HepG2 (cell line): ENCODE data around the gene CDSN. TPM values are rescaled to one million over a fixed set of nuclear protein-coding genes. Genes with fewer than 3 reads are reported as not detected.

ENCODE experiments used
- ATAC-seq: fragments of 200-7000 bp; cut with Tn5 transposase; 3 replicates; pipeline ENCODE4 v1.9.1; 2020; ENCODE audit warnings: mild to moderate bottlenecking, moderate library complexity
- BruUV-seq: library from RNA; stranded (reverse); fragments of 400-500 nt; replicated peaks from 2 replicates; lab custom pipeline; 2021; lab: Mats Ljungman, UMichigan
- CTCF ChIA-PET: fragments of 300-600 bp; formaldehyde crosslinking; extraction: SDS; loops from one replicate; lab custom pipeline; 2021; ENCODE audit warnings: low total read pairs, inconsistent platforms, low intra/inter-chr PET ratio; lab: Yijun Ruan, JAX
- POLR2A ChIA-PET: fragments of 350-600 bp; sonication (Branson Sonifier 250); formaldehyde crosslinking; loops from one replicate; lab custom pipeline; 2020; ENCODE audit warnings: antibody characterized with exemption, inconsistent platforms; lab: Yijun Ruan, JAX
- DNase-seq: peaks from one replicate; pipeline ENCODE4 v3.0.0-alpha.2; 2015; ENCODE audit warnings: low spot score
- FAIRE-seq: peaks from 3 replicates; lab custom pipeline; 2011; peaks lifted over from hg19 to GRCh38; lab: Jason Lieb, UNC
- H2AFZ ChIP-seq: one replicate; pipeline ENCODE4 v1.6.1; 2011; ENCODE audit warnings: low read length, inconsistent platforms
- H3K27ac ChIP-seq: fragments of 300-600 bp; 3 replicates; pipeline ENCODE4 v1.8.0; 2011; ENCODE audit warnings: mixed run types, mild to moderate bottlenecking, mixed read lengths, low read length, inconsistent platforms; ENCODE audit not compliant: insufficient read depth; ENCODE audit errors: extremely low read length
- H3K27me3 ChIP-seq, 2 experiments: fragments of 200-600 bp in 1 of 2; 2 replicates in 1 of 2; 3 replicates in 1 of 2; pipeline versions ENCODE4 v1.6.0 to v1.8.0; 2011; ENCODE audit warnings: low read length in 2 of 2, mild to moderate bottlenecking in 2 of 2, moderate library complexity in 2 of 2, inconsistent platforms in 1 of 2; ENCODE audit not compliant: insufficient read depth in 2 of 2, control insufficient read depth in 1 of 2
- H3K36me3 ChIP-seq, 2 experiments: fragments of 200-600 bp in 1 of 2; replicated peaks in 1 of 2; 2 replicates in 1 of 2; 3 replicates in 1 of 2; pipeline versions ENCODE4 v1.5.1 to v1.8.0; 2011; ENCODE audit warnings: low read length in 2 of 2, inconsistent platforms in 1 of 2; ENCODE audit not compliant: insufficient read depth in 2 of 2, control insufficient read depth in 1 of 2
- H3K4me1 ChIP-seq: 2 replicates; pipeline ENCODE4 v1.5.1; 2012; ENCODE audit warnings: low read length, inconsistent platforms; ENCODE audit not compliant: insufficient read depth
- H3K4me2 ChIP-seq: 2 replicates; pipeline ENCODE4 v1.6.0; 2011; ENCODE audit warnings: low read depth, low read length, inconsistent platforms
- H3K4me3 ChIP-seq, 3 experiments: fragments of 200-600 bp in 1 of 3; sonication (generic), shearing (Covaris generic) in 1 of 3; replicated peaks in 1 of 3; 2 replicates each; pipeline ENCODE4 v1.5.1; 2011 to 2016; ENCODE audit warnings: low read length in 3 of 3, inconsistent platforms in 2 of 3, low read depth in 2 of 3, mild to moderate bottlenecking in 2 of 3, control low read depth in 1 of 3, mixed read lengths in 1 of 3; ENCODE audit not compliant: insufficient read depth in 1 of 3
- H3K79me2 ChIP-seq: one replicate; pipeline ENCODE4 v1.6.1; 2011; ENCODE audit warnings: low read length, inconsistent platforms; ENCODE audit not compliant: insufficient read depth
- H3K9ac ChIP-seq: 2 replicates; pipeline ENCODE4 v1.6.0; 2011; ENCODE audit warnings: mild to moderate bottlenecking, low read depth, low read length, inconsistent platforms; ENCODE audit not compliant: insufficient read depth
- H3K9me3 ChIP-seq: 2 replicates; pipeline ENCODE4 v1.5.1; 2012; ENCODE audit warnings: mild to moderate bottlenecking, low read length
- H4K20me1 ChIP-seq: 2 replicates; pipeline ENCODE4 v1.6.0; 2011; ENCODE audit warnings: inconsistent platforms, mild to moderate bottlenecking, low read length, moderate library complexity; ENCODE audit not compliant: insufficient read depth
- HNRNPK ChIP-seq: fragments of 200-400 bp; formaldehyde crosslinking; IDR thresholded peaks from 2 replicates; pipeline ENCODE4 v1.6.1; 2018; ENCODE audit warnings: low read length, low read depth, moderate library complexity, mild to moderate bottlenecking; ENCODE audit not compliant: poor library complexity, severe bottlenecking
- ZBTB7B ChIP-seq: sonication (generic); formaldehyde crosslinking; IDR thresholded peaks from 2 replicates; pipeline ENCODE4 v1.4.0; 2020; ENCODE audit warnings: missing genetic modification reagents
- ZNF251 ChIP-seq: sonication (generic); formaldehyde crosslinking; IDR thresholded peaks from 2 replicates; pipeline ENCODE4 v1.9.0; 2021; ENCODE audit warnings: mild to moderate bottlenecking, missing genetic modification reagents
- ZNF768 ChIP-seq: sonication (generic); formaldehyde crosslinking; IDR thresholded peaks from 2 replicates; pipeline ENCODE4 v1.4.0; 2020; ENCODE audit warnings: missing genetic modification reagents
- ZSCAN21 ChIP-seq: sonication (generic); formaldehyde crosslinking; IDR thresholded peaks from 2 replicates; pipeline ENCODE4 v1.8.0; 2022; ENCODE audit warnings: mild to moderate bottlenecking, missing genetic modification reagents, moderate library complexity, borderline replicate concordance
- WGBS: methylation state at CpG from one replicate; pipeline ENCODE4 v1.1.6; 2017; ENCODE audit warnings: low lambda C conversion rate; 5-methylcytosine and 5-hydroxymethylcytosine counted together
- in situ Hi-C: cut with HindIII; loops from 2 replicates; pipeline ENCODE4 v1.10.0; 2017; ENCODE audit warnings: low pct_unique_long_range_greater_than_20kb; ENCODE audit not compliant: extremely low pct_ligation_motif_present
- intact Hi-C: fragments of 100-400 bp; cut with micrococcal nuclease; formaldehyde crosslinking; loops from one replicate; pipeline ENCODE4 v1.10.0; 2022; ENCODE audit not compliant: unreplicated experiment
- polyA plus RNA-seq, 8 experiments: library from polyadenylated mRNA; depleted of rRNA in 3 of 8; stranded (reverse) in 7 of 8; unstranded in 1 of 8; fragments of >200 nt; fragmentation: Illumina TruSeq in 4 of 8; extraction: Trizol in 4 of 8; gene quantifications; 2 replicates each; pipeline versions ENCODE4 v1.2.1 to v1.2.3, GENCODE V29; 2011 to 2016; ENCODE audit warnings: low read depth in 4 of 8, missing spikeins in 1 of 8, mixed read lengths in 1 of 8; ENCODE audit not compliant: insufficient read depth in 1 of 8
- total RNA-seq, 5 experiments: library from RNA; depleted of rRNA; stranded (reverse); fragments of >200 nt; fragmentation: Illumina TruSeq; extraction: Trizol; gene quantifications; 2 replicates each; pipeline ENCODE4 v1.2.3, GENCODE V29; 2016; ENCODE audit warnings: low read depth in 1 of 5
- TF ChIP-seq, protein P1 (sequence below): sonication (generic); formaldehyde crosslinking; IDR thresholded peaks from 2 replicates; pipeline ENCODE4 v1.4.0; 2020; ENCODE audit warnings: missing genetic modification reagents
- TF ChIP-seq, protein P2 (sequence below): sonication (generic); formaldehyde crosslinking; IDR thresholded peaks from 2 replicates; pipeline ENCODE4 v1.9.0; 2021; ENCODE audit warnings: missing genetic modification reagents, mild to moderate bottlenecking, borderline replicate concordance

The CDSN gene
- total and polyA plus RNA-seq, 2 of the 13 experiments (the other 11 are each of a cell fraction or from before 2014, with no cell fraction given), result not detected

DNA sequence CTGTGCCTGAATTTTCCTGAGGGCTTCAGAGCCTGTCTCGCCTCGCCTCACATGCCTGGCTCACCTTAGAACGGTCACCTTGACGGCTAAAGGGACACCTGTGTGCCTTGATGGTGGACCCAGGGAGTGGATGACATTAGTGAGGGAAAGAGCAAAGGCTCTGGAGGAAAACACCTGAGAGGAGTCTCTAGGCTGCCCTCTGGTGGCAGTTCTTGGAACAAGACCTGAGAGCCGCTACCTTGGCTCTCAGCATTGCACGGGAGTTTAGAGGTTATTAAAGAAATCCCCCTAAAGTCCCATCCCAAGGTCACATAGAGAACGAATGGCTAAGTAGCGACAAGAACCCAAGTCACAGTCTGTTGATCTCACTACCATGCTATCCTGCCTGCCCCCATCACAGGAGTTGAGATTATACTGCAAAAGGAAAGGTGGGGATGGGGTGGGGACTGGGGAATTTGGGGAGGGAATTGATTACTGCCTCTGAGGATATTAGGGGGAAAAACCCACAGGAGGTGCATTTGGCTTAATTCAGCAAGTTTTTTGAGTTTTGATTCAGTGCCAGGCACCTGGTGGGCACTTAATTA, 7.9 kb upstream of the CDSN start (continued):
- TF ChIP-seq HNRNPK, result peak; percentile 59
- TF ChIP-seq, protein P1, sequence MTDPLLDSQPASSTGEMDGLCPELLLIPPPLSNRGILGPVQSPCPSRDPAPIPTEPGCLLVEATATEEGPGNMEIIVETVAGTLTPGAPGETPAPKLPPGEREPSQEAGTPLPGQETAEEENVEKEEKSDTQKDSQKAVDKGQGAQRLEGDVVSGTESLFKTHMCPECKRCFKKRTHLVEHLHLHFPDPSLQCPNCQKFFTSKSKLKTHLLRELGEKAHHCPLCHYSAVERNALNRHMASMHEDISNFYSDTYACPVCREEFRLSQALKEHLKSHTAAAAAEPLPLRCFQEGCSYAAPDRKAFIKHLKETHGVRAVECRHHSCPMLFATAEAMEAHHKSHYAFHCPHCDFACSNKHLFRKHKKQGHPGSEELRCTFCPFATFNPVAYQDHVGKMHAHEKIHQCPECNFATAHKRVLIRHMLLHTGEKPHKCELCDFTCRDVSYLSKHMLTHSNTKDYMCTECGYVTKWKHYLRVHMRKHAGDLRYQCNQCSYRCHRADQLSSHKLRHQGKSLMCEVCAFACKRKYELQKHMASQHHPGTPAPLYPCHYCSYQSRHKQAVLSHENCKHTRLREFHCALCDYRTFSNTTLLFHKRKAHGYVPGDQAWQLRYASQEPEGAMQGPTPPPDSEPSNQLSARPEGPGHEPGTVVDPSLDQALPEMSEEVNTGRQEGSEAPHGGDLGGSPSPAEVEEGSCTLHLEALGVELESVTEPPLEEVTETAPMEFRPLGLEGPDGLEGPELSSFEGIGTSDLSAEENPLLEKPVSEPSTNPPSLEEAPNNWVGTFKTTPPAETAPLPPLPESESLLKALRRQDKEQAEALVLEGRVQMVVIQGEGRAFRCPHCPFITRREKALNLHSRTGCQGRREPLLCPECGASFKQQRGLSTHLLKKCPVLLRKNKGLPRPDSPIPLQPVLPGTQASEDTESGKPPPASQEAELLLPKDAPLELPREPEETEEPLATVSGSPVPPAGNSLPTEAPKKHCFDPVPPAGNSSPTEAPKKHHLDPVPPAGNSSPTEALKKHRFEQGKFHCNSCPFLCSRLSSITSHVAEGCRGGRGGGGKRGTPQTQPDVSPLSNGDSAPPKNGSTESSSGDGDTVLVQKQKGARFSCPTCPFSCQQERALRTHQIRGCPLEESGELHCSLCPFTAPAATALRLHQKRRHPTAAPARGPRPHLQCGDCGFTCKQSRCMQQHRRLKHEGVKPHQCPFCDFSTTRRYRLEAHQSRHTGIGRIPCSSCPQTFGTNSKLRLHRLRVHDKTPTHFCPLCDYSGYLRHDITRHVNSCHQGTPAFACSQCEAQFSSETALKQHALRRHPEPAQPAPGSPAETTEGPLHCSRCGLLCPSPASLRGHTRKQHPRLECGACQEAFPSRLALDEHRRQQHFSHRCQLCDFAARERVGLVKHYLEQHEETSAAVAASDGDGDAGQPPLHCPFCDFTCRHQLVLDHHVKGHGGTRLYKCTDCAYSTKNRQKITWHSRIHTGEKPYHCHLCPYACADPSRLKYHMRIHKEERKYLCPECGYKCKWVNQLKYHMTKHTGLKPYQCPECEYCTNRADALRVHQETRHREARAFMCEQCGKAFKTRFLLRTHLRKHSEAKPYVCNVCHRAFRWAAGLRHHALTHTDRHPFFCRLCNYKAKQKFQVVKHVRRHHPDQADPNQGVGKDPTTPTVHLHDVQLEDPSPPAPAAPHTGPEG (CRISPR knock-in tag), result no peak

DNA sequence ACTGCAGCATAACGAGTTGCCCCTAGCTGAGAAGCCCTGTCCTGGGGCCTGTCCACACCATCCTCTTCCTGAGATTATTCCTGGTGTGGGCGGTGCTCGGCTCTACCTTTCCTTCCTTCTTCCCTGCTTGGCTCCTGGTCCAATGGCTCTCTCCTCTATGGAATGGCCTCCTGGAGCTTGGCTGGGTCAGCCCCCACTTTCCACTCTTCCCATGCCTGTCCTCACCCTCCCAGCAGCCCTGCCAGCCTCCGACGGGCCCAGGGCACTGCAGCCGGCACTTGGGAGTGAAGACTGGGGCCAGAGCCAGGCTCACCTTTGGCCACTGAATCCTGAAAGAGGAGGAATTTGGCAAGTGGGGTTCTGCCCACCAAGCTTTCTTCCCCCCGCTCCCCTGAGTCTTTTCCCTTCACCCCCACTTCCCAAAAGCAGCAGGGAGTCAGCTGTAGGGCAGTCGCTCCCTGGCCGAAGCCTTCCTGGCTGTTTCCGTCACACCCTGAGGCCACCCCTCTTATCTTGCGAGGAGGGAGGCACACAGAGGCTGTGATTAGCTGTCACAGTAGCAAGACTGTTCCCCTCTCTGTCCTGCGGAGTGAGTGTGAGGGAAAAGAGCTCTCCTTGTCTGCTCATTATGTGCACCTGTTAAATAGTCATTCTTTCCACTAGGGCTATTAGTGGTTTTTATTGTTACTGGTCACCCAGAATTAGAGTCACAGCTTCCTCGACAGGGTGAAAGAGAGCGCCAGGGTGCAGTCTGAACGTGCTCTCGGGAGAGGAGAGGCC, 6.3 kb upstream of the CDSN start:
- intact Hi-C loops, result loop anchor here (2.0 kb wide), 1 partner anchor 16 kb away; no protein-coding TSS in a partner anchor
- Histone ChIP-seq H3K9me3 (no peaks in the 10 kb centered on the region), H3K27ac (no peak overlapping the region), H3K4me1 (peaks cover 7% of the 10 kb centered on the region), H3K4me3 (no peak overlapping the region), H3K9ac (no peak overlapping the region), H3K79me2 (no peaks in the 10 kb centered on the region), H3K36me3 (no peaks in the 10 kb centered on the region), H2AFZ (no peak overlapping the region), H3K27me3 (peaks cover 0 to 45% of the 10 kb centered on the region in 2 experiments; a peak in 3 of 5 replicates), H4K20me1 (no peaks in the 10 kb centered on the region), H3K4me2 (no peak overlapping the region)
- ChIA-PET CTCF (no interaction called here), POLR2A (no interaction called here)
- TF ChIP-seq ZNF251 (CRISPR knock-in tag) (no peak), ZBTB7B (CRISPR knock-in tag) (no peak), ZNF768 (CRISPR knock-in tag) (no peak), ZSCAN21 (CRISPR knock-in tag) (no peak)
- TF ChIP-seq, protein P2, sequence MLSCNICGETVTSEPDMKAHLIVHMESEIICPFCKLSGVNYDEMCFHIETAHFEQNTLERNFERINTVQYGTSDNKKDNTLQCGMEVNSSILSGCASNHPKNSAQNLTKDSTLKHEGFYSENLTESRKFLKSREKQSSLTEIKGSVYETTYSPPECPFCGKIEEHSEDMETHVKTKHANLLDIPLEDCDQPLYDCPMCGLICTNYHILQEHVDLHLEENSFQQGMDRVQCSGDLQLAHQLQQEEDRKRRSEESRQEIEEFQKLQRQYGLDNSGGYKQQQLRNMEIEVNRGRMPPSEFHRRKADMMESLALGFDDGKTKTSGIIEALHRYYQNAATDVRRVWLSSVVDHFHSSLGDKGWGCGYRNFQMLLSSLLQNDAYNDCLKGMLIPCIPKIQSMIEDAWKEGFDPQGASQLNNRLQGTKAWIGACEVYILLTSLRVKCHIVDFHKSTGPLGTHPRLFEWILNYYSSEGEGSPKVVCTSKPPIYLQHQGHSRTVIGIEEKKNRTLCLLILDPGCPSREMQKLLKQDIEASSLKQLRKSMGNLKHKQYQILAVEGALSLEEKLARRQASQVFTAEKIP (CRISPR knock-in tag), result no peak
- FAIRE-seq (no peak), DNase-seq (no peak), ATAC-seq (no peak)
- BruUV-seq, result no TSS peak
- in situ Hi-C loops, result no loop called here
- WGBS, result 36% methylated on average over 16 of the region's 16 CpGs
